ENCODE measurements around the gene PLCD4.

The PLCD4 gene

DNA sequence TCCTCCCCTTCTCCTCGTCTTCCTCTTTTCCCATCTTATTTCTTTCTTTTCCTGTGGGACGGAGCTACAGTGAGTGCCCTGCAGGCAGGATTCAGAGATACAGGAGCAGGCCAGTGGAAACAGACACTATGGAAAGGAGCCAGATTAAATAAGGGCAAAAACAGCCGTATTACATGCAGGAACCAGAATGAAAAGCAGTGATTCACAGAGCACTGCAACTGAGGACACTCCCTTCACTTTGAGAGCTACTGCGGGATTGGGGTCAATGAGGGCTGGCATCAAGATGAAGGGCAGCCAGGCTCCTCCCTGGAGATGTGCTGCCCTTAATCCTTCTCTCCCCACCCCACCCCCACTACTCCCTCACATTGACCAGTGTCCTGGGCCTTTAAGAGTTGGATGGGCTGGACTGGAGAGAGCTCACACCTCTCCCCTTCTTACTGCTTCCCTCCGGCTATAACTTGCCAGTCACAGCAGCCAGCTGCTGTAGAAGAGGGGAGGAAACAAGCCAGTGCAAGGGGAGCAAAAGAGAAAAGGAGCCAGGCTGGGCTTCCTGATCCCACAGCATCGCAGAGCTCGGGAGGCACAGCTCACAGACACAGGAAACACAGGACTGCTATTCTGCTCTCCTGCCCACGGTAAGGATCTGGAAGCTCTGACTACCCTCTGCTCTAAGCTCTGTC, at the start of gene PLCD4:
TSS of gene PLCD4 (plus strand) at position 464 of the 680 bp plus-strand sequence. CDS start 7,841 bp downstream, outside the sequence.
- DNase-seq = peak; percentile 54

DNA sequence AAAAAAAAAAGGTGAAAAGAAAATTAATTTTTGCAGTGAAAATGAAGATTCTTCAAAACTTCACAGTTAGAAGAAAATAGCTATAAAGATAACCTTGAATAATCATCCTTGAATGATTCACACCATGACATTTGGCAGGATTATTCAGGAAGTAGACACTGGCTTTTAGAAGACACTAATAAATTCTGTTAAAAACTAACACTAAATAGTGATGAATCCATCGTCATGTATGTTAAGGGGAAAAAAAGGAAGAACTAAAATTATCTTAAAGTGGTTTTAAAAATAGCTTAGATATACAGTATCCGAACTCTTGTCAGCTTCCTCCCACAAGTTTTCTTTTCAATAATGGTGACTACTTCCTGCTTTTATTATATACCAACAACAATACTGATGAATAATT, 49.8 kb upstream of the PLCD4 start:
- no peak for DNase-seq

DNA sequence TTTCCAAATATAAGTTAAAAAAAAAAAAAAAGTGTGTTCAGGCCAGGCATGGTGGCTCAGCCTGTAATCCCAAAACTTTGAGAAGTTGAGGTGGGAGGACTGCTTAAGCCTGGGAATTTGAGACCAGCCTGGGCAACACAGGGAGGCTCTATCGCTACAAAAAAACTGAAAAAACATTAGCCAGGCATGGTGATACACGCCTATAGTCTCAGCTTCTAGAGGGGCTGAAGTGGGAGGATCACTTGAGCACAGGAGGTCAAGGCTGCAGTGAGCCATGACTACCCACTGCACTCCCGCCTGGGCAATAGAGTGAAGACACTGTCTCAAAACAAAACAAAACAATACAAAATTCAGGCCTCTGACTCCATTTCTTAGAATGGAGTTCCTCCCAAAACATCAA, 48.7 kb upstream of the PLCD4 start:
- no peak for DNase-seq

DNA sequence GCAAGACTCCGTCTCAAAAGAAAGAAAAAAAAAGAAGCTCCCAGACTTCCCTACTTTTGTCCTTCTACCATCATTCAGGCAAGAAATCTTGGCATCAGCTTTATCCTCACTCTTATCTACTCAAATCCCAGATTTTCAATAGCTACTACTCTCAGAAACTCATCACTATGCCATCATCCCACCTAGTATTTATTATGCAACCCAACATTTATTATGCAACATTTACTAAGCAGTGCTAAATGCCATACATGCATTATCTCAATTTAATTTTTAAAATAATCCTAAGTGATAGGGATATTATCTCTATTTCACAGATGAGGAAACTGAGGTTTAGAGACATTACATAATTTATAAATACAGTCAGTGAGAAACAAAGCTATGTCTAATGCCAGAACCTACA, 43.6 kb upstream of the PLCD4 start:
- DNase-seq = no peak

GRCh38 chr2:218566296-218566695, 41.4 kb upstream of the PLCD4 start:
- no peak for DNase-seq

- no peak for DNase-seq
These were observed 39.9 kb upstream of the PLCD4 start for GRCh38 chr2:218567797-218568189.

- DNase-seq = peak; percentile 99
These were observed 39.3 kb upstream of the PLCD4 start, which contains the start of the genes CNOT9 and USP37 for GRCh38 chr2:218568190-218569037. TSS of gene CNOT9 (plus strand) at chr2:218568839. CDS start at chr2:218568955, 116 bp downstream. TSS of gene USP37 (minus strand) at chr2:218568351. CDS start at chr2:218558653, 9,698 bp downstream.

GRCh38 chr2:218569038-218569431, 38.7 kb upstream of the PLCD4 start:
- peak; percentile 73 for DNase-seq

GRCh38 chr2:218569661-218570500, 37.8 kb upstream of the PLCD4 start:
- DNase-seq = peak; percentile 58

DNA sequence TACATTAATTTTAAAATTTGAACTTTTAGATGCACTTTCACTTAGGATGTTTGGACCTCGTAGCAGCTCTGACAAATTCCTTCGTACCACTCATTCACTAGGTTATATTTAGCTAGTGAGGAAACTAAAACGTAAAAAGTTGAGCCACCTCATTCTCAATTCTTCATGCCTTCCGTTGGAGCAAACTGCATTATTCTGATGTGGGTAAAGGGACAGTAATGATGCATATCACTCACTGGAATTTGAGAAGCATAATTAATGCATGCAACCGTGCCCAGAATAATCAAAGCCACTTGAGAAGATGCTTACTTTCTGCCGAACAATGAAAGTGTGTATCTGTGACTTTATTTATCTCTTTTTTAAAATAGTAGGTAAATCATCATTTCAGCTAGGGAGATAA, 36.8 kb upstream of the PLCD4 start:
- no peak for DNase-seq

DNA sequence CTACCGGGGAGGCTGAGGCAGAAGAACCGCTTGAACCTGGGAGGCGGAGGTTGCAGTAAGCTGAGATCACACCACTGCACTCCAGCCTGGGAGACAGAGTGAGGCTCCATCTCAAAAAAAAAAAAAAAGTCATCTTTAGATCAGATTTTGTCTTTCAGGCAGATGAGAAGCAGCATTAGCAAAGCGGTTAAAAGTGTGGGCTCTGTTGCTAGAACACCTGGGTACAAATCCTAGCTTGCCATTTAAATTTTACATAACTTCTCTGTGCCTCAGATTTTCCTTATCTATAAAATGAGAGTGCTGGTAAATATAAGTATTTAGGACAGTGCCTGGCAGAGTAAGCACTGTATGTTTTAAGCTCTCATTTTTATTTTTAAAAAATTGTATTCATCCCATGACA, 30.8 kb upstream of the PLCD4 start:
- no peak for DNase-seq

GRCh38 chr2:218577482-218578220, 30.0 kb upstream of the PLCD4 start:
- peak; percentile 79 for DNase-seq

- no peak for DNase-seq
These were observed 29.3 kb upstream of the PLCD4 start for GRCh38 chr2:218578272-218578877.

DNA sequence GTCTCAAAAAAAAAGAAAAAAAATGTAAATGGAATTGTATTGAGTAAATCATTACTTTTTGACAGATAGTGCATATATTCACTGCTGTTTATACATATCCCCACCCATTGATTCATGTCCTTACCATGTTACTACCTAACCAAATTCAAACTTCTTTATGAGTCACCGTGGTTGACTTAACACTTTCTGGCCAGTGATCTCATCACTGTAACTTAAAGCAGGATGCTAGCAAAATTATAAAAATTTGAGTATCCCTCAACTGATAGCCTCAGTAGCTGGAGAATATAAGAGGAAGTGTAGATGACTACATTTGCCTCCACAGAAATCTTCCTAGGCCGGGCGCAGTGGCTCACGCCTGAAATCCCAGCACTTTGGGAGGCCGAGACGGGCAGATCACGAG, 25.6 kb upstream of the PLCD4 start:
- no peak for DNase-seq

DNA sequence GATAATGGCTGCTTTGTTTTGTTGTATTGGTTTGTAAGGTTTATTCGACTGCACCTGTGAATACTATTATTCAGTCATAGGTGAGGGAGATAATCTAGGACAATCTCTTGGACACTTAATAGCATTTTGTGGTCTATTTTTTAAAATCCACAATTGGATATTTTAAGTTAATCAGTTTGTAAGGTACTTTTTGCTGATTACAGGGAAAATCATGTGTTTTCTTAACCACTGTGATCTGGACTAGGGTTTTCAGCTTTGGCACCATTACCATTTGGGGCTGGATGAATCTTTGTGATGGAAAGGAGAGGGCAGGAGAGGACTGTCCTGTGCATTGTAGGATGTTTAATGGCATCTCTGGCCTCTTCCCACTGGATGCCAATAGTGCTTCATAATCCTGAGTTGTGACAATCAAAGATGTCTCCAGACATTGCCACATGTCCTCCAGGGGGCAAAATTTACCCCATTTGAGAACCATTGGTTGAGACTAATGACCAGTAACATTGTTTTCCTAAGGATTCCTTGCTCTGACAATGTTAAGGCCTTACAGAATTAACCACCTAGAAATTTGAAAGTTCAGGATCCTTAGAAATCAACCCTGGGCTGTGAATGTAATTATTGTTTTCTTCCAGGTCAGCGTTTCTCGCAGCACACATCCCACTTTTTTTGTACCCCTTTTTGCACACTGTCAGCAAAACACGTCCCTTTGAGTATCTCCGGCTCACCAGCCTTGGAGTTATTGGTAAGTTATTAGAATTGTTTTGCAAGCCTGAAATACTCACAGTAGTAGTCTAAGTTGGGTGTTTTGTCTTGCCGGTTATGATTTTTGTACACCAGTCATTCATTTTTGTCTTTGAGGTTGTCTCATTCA, 23.5 kb upstream of the PLCD4 start:
- no peak for DNase-seq

DNA sequence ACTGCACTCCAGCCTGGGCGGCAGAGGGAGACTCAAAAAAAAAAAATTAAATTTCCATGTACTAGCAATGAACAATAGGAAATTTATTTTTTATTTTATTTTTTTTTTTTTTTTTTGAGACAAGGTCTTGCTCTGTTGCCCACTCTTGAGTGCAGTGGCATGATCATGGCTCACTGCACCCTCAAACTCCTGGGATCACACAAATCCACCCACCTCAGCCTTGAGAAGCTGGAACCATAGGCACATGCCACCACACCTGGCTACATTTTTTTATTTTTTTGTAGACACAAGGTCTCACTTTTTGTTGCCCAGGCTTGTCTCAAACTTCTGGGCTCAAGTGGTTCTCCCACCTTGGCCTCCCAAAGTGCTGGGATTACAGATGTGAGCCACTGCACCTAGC, 22.2 kb upstream of the PLCD4 start:
- no peak for DNase-seq

DNA sequence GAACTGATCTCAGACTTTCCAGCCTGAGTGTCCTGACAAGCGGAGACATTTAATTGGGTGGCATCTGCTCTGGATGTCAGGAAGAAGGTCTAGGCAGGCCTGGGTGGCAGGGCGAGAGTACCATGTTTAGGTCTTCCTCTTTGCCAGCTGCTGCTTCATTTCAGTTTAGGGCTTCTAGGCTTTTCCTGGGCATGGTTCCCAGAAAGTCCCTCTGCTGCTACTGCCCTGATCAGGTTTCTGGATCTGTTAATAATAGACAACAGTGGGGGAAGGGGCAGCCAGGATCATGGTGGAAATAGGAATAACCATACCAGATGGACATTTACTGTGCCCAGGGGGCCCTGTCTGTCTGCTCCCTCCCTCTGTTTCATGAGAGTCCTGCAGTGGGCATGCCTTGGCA, 2.3 kb upstream of the PLCD4 start:
- peak; percentile 42 for DNase-seq

- no peak for DNase-seq
These were observed 8.2 kb downstream of the PLCD4 start for GRCh38 chr2:218615868-218616315.

DNA sequence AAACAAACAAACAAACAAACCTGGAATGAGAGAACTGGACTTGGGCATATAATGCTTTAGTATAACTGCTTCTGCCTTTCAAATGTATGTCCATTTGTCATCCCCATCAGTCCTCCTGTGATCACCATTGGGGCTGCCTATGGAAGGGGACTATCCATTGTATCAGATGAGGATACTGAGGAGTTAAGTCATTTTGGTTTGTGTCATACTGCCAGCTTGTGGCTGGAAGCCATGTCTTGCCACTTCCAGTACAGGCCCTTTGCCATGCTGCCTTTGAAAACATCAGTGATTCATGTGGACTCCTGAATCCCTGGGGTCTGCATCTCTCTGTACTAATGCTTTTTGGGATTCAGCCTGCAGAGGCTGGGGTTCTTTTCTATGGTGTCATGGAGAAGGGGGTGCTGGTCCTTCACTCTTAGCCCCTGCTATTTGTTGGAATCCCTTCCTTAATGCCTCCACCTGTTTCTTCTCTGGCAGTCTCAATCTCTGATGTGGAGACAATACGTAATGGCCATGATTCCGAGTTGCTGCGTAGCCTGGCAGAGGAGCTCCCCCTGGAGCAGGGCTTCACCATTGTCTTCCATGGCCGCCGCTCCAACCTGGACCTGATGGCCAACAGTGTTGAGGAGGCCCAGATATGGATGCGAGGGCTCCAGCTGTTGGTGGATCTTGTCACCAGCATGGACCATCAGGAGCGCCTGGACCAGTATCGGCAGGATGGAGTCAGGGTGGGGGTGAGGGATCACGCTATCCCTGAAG, 10.6 kb downstream of the PLCD4 start:
- DNase-seq = peak; percentile 19

- DNase-seq = no peak
These were observed 13.3 kb downstream of the PLCD4 start for GRCh38 chr2:218621007-218621406.
